ENCODE data around the gene ACTG1.

- TF ChIP-seq CTCF (IDR thresholded peaks at IDR 0.05): no peak
- TF ChIP-seq POLR2AphosphoS5 (IDR thresholded peaks at IDR 0.05): no peak
These were observed 39.6 kb downstream of the ACTG1 start for GRCh38 chr17:81473019-81473418.
